ENCODE measurements around the gene FKBP8.

DNA sequence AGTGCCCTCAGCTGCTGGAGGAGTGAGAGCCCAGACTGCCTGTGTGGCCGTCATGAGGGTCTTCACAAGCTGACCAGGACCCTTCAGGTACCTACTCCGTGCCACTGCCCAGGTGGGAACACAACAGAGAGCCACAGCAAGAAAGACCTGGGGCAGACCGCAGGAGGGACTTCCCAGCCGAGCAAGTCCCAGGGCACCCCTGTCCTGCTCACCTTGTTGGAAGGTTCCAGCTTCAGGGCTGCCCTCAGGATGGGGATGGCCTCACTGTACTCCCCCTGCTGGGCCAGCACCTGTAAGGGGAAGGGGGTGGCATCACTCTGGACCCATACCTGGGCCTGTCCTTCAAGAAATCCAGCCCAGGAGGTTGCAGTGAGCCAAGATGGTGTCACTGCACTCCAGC lies 10.3 kb downstream of the FKBP8 start:
- TF ChIP-seq, protein P1, sequence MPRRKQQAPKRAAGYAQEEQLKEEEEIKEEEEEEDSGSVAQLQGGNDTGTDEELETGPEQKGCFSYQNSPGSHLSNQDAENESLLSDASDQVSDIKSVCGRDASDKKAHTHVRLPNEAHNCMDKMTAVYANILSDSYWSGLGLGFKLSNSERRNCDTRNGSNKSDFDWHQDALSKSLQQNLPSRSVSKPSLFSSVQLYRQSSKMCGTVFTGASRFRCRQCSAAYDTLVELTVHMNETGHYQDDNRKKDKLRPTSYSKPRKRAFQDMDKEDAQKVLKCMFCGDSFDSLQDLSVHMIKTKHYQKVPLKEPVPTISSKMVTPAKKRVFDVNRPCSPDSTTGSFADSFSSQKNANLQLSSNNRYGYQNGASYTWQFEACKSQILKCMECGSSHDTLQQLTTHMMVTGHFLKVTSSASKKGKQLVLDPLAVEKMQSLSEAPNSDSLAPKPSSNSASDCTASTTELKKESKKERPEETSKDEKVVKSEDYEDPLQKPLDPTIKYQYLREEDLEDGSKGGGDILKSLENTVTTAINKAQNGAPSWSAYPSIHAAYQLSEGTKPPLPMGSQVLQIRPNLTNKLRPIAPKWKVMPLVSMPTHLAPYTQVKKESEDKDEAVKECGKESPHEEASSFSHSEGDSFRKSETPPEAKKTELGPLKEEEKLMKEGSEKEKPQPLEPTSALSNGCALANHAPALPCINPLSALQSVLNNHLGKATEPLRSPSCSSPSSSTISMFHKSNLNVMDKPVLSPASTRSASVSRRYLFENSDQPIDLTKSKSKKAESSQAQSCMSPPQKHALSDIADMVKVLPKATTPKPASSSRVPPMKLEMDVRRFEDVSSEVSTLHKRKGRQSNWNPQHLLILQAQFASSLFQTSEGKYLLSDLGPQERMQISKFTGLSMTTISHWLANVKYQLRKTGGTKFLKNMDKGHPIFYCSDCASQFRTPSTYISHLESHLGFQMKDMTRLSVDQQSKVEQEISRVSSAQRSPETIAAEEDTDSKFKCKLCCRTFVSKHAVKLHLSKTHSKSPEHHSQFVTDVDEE (CRISPR knock-in tag; IDR thresholded peaks at IDR 0.05), result no peak
- TF ChIP-seq ZFP30 (CRISPR knock-in tag; IDR thresholded peaks at IDR 0.05) (no peak), ISL1 (CRISPR knock-in tag; IDR thresholded peaks at IDR 0.05) (no peak)
